ENCODE measurements around the gene ACR. TPM values are rescaled to one million over a fixed set of nuclear protein-coding genes. Genes with fewer than 3 reads are reported as not detected.

ACR gene
- total and polyA plus RNA-seq, 8 donors: 0.27 to 1.4 (median 0.56) TPM; not detected in 1

DNA sequence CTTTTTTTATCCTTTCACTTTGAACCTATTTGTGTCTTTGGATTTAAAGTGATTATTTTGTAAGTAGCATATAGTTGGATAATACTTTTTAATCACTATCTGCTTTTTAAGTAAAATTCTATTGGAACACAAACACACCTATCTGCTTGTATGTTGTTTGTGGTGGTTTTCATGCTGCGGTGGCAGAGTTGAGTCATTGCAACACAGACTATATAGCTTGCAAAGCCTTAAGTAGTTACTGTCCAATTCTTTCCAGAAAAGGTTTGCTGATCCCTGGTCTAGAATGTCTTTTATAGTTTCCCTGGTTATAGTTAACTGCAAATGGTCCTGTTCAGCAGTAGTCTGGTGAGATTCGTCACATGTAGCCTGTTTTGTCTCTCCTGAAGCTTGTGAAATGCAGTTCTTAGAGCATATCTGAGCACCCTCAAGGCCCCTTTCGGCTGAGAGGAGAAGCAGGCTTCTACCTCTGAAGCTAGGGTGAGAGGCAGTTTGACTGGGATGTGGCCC lies 43.9 kb upstream of the ACR start:
- H3K27ac ChIP-seq: no peak overlapping the region
- no peak for ATAC-seq
- no peak for DNase-seq
- intact Hi-C loops (cut with DNase I): no loop called here
- H3K36me3 ChIP-seq: peaks cover 0 to 7% of the 10 kb centered on the region in 2 donors
- H3K4me1 ChIP-seq: peaks cover 5 to 10% of the 10 kb centered on the region in 2 donors
- H3K9me3 ChIP-seq: no peaks in the 10 kb centered on the region
- no peak overlapping the region for H3K4me3 ChIP-seq
- TF ChIP-seq, protein P1, sequence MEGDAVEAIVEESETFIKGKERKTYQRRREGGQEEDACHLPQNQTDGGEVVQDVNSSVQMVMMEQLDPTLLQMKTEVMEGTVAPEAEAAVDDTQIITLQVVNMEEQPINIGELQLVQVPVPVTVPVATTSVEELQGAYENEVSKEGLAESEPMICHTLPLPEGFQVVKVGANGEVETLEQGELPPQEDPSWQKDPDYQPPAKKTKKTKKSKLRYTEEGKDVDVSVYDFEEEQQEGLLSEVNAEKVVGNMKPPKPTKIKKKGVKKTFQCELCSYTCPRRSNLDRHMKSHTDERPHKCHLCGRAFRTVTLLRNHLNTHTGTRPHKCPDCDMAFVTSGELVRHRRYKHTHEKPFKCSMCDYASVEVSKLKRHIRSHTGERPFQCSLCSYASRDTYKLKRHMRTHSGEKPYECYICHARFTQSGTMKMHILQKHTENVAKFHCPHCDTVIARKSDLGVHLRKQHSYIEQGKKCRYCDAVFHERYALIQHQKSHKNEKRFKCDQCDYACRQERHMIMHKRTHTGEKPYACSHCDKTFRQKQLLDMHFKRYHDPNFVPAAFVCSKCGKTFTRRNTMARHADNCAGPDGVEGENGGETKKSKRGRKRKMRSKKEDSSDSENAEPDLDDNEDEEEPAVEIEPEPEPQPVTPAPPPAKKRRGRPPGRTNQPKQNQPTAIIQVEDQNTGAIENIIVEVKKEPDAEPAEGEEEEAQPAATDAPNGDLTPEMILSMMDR (IDR thresholded peaks at IDR 0.05): no peak
- no peaks in the 10 kb centered on the region for H3K27me3 ChIP-seq

- peak in 2 of 4 donors; percentile 24 to 51 for DNase-seq
- Histone ChIP-seq H3K36me3 (peaks cover 0 to 12% of the 10 kb centered on the region in 2 donors), H3K4me3 (no peak overlapping the region), H3K27me3 (no peaks in the 10 kb centered on the region), H3K9me3 (no peaks in the 10 kb centered on the region), H3K4me1 (peaks cover 5 to 15% of the 10 kb centered on the region in 2 donors), H3K27ac (no peak overlapping the region)
- TF ChIP-seq, protein P1 (IDR thresholded peaks at IDR 0.05): no peak
- ATAC-seq: no peak
- intact Hi-C loops (cut with DNase I): no loop called here
Measured at GRCh38 chr22:50694766-50695420, 43.1 kb upstream of the ACR start.

- H3K27ac ChIP-seq: no peak overlapping the region
- no peak overlapping the region for H3K4me3 ChIP-seq
- peaks cover 5 to 22% of the 10 kb centered on the region in 2 donors for H3K4me1 ChIP-seq
- intact Hi-C loops (cut with DNase I): no loop called here
- no peak for ATAC-seq
- no peaks in the 10 kb centered on the region for H3K9me3 ChIP-seq
- H3K27me3 ChIP-seq: no peaks in the 10 kb centered on the region
- TF ChIP-seq, protein P1 (IDR thresholded peaks at IDR 0.05): no peak
- peaks cover 0 to 12% of the 10 kb centered on the region in 2 donors for H3K36me3 ChIP-seq
- DNase-seq: peak in 2 of 4 donors; percentile 17 to 37
Measured at GRCh38 chr22:50695421-50696250, 42.4 kb upstream of the ACR start.

- Histone ChIP-seq H3K27me3 (no peaks in the 10 kb centered on the region), H3K4me1 (peaks cover 5 to 28% of the 10 kb centered on the region in 2 donors), H3K4me3 (no peak overlapping the region), H3K27ac (no peak overlapping the region), H3K9me3 (no peaks in the 10 kb centered on the region), H3K36me3 (peaks cover 0 to 12% of the 10 kb centered on the region in 2 donors)
- DNase-seq (peak in 2 of 4 donors; percentile 14 to 29), ATAC-seq (peak; percentile 56)
- TF ChIP-seq, protein P1 (IDR thresholded peaks at IDR 0.05): no peak
- intact Hi-C loops (cut with DNase I): no loop called here
Measured at GRCh38 chr22:50696251-50696798, 41.7 kb upstream of the ACR start.
